GM15510 (cell line): ENCODE measurements around the gene ASPN.

Experiments
- POLR2A ChIP-seq: IDR thresholded peaks from 3 replicates; pipeline ENCODE4 v1.6.1; 2011; ENCODE audit warnings: borderline replicate concordance; ENCODE audit not compliant: insufficient read length; ENCODE audit errors: extremely low read depth

Gene ASPN

DNA sequence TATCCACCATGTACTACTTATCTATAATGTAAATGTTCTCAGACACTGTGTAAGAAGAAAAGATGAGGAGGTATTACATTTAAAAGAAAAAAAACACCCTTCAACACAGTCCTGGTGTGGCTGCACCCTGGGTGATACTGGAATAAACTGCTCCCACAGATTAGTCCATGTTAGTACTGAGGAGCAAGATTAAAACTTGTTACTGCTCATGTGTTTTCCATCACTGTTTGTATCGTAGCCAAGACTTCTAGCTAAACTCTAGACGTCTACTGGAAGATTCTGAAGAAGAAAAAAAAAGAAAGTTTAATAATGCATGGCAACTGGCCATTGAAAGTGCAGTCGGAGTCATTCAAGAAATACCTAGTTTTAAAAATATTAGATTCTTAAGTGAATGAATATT, at the start of gene ASPN:
Gene ASPN, minus strand, starts transcription at position 178 of the 400 bp plus-strand sequence.
- TF ChIP-seq POLR2A = no peak

DNA sequence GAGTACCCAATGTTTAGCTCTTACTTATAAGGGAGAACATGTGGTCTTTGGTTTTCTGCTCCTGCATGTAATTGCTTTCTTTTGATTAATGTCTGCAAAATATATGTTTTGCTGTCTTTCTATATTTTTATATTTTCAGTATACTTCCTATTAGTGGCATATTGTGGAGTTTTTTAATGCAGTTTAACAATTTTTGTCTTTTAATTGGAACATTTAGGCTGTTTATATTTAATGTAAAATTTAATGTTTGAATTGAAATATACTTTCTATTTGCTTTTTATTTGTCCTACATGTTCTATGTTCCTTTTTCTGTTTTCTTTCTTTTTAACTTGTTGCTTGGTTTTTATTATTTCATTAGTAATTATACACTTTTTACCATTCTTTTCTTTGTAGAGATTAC, 48.6 kb upstream of the ASPN start:
- no peak for TF ChIP-seq POLR2A

DNA sequence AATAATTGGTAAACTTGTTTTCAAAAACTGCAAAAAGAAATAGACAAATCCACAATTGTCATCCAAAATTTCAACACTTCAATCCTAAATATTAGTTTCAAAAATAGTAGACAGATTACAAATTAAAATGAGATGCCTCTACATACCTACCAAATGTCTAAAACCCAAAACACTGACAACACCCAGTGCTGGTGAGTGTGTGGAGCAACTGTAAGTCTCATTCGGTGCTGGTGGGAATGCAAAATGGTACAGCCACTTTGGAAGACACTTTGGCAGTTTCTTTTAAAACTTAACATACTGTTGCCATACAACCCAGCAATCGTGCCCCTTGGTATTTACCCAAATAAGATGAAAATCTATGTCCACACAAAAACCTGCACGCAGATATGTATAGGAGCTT, 46.8 kb upstream of the ASPN start:
- TF ChIP-seq POLR2A = no peak

DNA sequence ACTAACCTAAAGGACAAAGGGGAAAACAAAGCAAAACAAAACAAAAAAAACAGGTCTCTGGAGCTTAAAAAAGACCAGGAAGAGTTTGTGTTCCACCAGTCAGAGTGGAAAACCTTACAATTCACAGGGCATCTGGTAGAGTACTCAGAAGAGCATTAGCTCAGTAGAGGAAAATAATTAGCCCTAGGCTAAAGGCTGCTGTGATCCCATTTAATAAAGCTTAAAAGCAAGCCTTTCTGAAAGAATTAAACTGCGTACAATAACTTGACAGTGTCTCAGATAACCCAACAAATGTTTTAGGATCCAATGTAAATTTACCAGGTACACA, 46.2 kb upstream of the ASPN start:
- no peak for TF ChIP-seq POLR2A

DNA sequence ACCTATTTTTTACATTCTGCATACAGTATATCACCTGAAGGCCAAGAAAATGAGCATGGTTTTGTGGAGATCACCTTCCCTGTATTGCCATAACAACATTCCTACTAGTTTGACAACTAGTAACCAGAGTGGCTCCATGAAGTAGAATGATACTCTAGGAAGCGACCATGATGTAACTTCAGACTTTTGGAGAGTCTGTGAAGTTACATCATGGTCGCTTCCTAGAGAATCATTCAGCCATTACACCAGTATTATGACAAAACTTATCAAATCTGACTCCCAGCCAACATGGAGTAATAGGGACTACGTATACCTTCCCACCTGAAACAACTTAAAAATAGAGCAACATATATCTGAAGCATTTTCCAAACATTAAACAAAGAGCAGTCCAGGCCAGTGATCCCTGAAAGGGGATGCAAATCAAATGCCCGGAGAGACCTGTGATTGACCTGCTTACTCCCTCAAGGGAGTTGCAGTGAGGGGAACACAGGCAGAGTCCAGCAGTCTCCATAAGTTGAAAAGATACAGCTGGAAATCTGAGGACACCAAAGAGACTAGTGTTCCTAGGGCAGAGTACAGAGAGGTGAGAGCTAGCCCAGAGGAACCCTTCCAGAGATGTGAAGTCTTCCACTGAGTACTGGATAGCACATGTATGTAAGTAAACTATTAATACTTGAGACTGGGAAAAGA, 45.7 kb upstream of the ASPN start:
- no peak for TF ChIP-seq POLR2A

DNA sequence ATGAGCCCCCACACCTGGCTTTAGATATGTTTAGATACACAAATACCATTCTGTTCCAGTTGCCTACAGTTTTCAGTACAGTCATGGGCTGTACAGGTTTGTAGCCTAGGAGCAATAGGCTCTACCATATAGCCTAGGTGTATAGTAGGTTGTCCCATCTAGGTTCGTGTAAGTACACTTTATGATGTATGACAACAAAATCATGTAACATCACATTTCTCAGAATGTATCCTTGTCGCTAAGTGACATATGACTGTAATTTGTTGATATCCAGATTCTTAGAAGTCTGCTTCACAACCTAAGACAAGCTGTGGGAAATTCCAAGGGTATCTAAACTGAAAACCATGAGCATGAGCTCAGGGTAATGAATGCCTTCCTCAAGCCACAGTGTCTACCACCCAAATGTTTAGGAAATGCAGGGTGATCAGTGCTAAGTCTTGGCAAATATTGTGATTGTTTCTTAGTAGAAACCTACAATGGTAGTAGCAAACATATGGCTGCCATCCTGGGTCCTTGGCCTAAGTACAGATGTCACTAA, 45.1 kb upstream of the ASPN start:
- no peak for TF ChIP-seq POLR2A

DNA sequence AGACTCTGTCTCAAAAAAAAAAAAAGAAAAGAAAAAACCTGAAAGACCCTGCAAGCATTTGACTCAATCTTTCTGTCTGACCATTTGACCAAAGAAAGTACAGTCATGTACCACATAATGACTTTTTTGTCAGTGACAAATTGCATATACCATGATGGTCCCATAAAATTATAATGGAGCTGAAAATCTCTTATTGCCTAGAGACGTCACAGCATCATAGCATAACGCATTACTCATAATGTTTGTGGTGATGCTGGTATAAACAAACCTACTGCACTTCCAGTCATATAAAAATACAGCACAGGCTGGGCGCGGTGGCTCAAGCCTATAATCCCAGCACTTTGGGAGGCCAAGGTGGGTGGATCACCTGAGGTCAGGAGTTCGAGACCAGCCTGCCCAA, 43.0 kb upstream of the ASPN start:
- TF ChIP-seq POLR2A = no peak

DNA sequence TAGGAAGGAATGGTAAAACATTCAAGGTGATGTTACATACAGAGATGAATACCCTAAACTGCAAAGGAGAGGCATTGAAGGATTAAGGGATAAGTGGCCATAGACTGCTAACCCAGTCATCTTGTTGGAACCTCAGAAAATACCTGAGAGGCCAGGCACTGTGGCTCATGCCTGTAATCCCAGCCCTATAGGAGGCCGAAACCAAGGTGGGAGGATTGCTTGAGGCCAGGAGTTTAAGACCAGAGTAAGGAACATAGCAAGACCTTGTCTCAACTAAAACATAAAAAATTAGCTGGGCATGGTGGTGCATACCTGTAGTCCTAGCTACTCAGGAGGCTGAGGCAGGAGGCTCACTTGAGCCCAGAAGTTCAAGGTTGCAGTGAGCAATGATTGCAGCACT, 42.6 kb upstream of the ASPN start:
- TF ChIP-seq POLR2A = no peak

DNA sequence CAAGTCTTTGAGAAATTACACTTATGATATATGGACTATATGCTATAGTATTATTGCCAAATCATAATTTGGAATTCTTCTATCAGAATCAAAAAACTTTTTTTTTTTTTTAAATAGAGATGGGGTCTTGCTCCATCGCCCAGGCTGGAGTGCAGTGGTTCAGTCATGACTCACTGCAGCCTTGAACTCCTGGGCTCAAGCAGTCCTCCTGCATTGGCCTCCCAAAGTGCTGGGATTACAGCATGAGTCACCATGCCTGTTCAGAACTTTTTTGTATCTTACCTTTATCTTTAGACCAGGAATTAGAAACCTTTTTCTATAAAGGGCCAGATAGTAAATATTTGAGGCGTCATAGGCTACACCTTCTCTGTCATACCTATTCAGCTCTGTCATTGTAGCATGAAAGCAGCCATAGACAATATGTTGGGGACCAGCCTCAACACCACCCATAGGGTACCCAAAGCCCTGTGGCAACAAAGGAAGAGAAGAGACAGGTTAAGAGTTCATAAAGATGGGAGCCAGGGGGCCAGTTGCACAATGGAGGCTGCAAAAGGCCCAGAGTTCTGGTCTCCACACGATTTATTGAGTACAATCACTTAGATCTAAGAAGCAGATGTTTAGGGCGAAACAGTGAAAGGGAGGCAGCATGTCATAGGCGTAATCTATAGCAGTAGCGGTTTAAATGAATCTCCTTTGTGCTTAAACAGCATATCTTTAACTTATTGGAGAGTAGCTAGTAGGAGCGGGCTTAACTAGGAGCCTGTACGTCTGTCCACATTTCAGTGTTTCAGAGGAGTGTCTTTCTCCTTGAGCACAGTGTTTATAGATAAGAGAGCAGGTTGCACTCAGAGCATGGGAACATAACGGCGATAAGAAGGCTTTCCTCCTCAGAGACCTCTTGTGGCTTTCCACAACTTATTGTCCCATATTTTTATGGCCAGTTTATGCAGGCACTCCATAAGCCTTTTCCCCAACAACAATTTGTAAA, 41.0 kb upstream of the ASPN start:
- TF ChIP-seq POLR2A = no peak

DNA sequence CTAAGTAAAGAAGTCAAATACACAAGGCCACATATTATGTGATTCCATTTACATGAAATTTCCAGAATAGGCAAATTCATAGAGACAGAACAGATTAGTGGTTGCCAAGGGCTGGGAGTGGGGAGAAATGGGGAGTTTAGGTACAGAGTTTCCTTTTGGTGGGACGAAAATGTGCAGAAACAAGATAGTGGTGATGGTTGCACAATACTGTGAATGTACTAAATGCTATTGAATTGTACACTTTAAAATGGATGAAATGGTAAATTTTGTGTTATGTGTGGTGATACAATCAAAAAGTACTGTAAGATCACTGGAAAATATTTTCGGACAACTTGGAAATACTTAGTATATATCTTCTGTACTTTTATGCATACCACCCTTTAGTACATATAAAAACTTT, 38.5 kb upstream of the ASPN start:
- TF ChIP-seq POLR2A = no peak

DNA sequence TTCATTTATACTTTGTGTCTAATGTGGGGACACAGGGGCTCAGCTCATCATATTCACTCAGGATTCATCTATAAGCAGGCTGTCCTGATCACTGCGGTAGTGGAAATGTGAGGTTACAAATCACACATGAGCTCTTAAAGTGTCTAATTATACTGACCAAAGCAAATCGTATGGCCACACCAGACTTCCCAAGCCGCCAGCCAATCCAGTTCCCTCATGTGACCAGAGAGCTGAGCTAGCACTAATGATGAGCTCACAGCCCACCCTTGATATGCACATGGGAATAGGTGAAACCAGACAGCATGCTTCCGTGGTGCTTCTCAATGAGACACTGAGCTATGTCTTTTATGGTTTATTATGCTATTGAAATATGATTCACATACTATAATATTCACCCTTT, 35.9 kb upstream of the ASPN start:
- no peak for TF ChIP-seq POLR2A

DNA sequence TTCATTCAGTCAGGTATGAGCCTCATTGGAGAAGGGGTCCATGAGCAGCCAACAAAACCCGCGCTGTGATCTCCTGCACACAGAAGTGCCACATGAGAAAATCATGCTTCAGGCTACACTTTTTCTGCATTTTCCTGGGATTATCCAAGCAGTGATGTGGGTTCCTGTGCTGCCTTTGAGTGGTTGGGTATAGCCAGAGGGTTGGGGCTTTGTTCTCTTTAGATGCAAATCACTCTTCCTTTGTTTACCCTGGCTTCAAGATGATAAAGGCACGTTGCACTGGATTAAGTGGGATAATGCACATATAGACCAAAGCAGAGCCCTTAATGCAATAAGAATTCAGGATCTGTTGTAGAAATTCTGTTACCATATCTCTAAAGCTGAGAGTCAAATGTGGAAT, 34.7 kb upstream of the ASPN start:
- no peak for TF ChIP-seq POLR2A

DNA sequence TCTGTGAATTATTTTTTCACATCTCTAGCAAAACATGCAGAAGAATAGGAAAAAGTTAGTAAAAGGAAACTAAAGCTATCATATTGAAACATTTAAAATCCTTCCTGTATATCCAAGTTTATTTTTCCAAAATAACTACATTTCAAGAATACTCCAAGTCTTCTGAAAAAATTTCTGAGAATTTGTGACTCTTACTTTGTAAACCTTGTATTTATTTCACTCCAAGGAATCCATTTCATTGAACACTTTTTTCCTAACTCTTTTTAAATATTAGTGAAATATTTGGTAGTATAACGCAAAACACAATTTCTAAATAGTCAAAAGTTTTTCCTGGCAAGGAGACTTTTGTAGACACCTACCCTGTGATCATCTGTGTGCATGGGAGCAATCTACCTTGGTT, 34.2 kb upstream of the ASPN start:
- TF ChIP-seq POLR2A = no peak

DNA sequence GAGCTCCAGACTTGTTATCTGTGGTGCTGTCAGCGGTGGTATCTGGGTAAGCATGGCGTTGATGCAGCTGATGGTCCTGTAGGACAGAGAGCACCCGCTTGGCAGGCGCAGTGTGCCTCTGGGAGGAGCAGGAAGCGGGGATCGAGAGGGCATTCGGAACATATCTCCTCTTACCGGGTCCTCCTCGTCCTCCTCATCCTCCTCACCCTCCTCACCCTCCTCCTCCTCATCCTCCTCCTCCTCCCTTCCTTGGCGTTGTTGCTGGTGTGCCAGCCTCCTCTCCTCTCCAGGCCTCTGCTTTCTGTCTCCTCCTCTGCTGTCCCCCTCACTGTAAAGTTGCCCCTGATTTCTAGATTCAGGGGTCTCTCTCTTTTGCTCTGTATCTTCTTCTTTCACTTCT, 32.3 kb upstream of the ASPN start:
- TF ChIP-seq POLR2A = no peak

DNA sequence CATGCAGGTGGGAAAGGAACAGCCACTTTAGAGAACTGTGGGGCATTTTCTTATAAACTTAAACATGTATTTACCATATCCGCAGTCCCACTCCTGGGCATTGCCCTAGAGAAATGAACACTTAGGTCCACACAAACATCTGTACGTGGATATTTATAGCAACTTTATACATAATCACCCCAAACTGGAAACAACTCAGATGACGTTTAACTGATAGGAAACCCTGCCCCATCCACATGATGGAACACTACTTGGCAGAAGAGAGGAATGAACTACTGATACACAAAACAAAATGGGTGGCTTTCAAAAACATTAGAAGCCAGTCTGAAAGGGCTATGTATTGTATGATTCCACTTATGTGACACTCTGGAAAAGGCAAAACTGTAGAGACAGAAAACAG, 31.0 kb upstream of the ASPN start:
- TF ChIP-seq POLR2A = no peak

DNA sequence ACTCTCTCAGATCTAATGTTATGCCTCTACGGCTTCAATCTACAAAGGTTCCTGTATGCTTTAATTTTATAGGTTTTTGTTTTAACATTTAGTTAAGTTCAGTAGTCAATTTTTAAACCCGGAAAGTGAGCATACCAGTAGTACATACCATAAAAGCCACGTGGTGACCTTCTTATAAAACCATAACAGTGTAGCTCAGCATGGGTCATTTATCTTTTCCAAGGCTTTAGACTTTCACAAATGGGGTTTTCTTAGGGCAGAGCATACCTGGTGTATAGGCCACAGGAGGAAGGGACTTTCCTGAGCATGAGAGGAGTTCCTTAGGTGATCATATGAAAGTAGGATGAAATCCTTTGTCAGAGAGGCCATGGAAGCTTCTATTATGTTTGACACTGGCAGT, 30.3 kb upstream of the ASPN start:
- no peak for TF ChIP-seq POLR2A
